Stimulated activated CD8-positive, alpha-beta memory T cell treated with anti-CD3 and anti-CD28 coated beads, Interleukin-2, amount 100 ng/mL, for 1 hour (primary cell): ENCODE measurements around the gene MYO7B.

Experiments
- DNase-seq, 2 donors: peaks; one replicate each; pipeline ENCODE4 v3.0.0-alpha.2; 2020; ENCODE audit warnings: low read depth in 2 of 2

MYO7B gene

DNA sequence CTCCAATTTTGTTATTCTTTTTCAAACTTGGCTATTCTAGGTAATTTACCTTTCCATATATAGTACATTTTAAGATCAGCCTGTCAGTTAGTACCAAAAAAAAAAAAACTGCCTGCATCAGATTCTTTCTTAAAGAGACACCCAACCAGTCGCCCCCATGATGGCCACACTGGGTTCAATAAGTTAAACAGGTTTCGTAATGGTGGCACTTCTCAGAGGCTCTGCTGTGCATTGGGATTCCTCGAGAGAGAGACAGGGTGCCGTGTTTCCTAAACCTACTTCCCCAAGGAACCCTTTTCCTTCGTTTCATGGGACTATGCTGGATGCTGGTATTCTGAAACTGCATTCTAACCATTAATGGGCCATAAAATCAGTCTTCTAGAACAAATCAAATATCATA lies 37.4 kb downstream of the MYO7B start:
- no peak for DNase-seq

DNA sequence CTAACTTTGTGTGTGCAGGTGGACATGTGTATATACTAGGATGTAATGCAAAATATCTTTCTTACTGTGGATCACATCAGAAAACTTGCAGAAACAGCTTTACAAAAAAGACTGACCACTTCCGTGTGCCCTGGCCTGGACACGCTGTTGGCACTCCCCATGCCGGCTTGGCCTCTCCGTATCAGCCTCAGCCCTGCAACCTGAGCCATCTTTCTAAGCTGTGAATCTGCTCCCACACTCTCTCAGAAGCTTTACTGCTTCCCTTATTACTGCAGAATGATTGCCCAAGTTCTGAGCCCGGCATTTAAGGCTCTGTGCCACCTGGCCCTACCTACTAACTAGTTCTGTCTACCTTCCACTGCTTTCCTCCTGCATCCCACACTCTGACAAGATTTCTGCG lies 37.8 kb downstream of the MYO7B start:
- DNase-seq: no peak

DNA sequence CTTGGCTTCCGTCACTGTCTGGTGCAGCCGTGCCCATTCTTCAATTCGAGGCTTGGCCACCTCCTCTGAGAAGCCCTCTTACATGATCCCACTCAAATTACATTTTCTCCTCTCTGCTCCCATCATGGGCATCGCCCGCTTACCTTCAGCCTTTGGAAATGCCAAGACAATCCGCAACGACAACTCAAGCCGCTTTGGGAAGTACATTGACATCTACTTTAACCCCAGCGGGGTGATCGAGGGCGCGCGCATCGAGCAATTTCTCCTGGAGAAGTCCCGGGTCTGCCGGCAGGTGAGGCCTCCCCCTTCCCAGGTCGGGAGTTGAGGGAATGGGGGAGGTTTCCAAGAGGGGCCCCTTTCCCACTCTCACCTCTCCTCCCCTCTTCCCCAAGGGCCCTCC lies 38.3 kb downstream of the MYO7B start:
- DNase-seq: no peak

DNA sequence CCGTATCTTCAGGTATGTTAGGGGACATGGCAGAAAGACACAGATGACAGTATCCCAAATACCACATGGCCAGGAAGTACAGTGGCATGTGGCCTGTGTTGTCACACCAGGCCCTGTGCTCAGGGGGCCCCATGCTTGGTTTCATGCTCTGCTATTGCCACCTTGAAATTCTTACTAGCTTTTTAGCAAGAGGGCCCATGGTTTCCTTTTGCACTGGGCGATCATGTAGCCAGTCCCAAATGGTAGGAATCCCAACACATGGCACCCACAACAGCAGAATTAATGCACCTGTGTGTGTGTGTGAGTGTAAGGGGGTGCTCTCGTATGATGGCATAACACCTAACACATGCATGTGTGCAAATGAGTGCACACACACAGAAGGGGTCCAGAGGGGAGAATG lies 39.2 kb downstream of the MYO7B start:
- no peak for DNase-seq

DNA sequence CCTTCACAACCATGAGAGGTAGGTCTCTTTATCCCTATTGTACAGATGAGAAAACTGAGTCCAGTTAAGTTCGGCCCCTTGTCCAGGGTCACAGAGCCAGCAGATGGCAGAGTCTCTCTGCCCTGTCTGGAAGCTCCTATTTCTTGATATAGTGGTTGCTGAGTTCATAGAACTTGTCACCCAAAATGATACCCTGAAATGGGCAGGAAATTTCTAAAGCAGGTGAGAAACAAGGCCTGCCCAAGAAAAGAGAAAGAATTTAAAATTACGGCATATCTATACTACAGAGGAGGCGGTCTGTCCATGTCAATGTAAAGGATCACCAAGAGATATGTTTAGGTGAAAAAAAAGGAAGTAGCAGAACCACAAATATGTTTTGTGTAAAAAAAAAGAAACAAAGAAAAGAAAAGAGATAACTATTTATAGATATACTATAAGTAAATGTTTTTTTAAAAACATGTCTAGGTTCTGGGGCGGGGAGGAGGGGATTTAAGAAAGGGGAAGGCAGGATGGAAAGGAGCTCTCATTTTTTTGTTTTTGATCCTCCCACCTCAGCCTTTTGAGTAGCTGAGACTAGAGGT lies 39.8 kb downstream of the MYO7B start:
- no peak for DNase-seq

DNA sequence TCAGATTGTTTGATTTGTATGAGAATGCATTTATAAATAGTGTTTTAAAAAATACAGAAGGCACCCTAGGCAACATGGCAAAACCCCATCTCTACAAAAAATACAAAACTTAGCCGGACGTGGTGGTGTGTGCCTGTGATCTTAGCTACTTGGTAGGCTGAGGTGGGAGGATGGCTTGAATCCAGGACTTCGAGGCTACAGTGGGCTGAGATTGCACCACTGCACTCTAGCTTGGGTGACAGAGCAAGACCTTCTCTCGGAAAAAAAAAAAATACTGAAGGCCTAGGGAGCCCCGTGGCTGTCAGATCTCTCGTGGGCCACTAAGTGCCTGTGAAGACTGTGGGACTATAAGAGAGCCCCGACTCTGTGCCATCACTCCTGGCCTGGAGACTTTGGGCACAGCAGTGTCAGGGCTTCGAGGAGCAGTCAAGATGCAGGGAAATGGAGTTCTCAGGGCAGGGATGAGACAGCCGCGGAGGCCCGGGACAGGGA lies 40.5 kb downstream of the MYO7B start:
- no peak for DNase-seq

DNA sequence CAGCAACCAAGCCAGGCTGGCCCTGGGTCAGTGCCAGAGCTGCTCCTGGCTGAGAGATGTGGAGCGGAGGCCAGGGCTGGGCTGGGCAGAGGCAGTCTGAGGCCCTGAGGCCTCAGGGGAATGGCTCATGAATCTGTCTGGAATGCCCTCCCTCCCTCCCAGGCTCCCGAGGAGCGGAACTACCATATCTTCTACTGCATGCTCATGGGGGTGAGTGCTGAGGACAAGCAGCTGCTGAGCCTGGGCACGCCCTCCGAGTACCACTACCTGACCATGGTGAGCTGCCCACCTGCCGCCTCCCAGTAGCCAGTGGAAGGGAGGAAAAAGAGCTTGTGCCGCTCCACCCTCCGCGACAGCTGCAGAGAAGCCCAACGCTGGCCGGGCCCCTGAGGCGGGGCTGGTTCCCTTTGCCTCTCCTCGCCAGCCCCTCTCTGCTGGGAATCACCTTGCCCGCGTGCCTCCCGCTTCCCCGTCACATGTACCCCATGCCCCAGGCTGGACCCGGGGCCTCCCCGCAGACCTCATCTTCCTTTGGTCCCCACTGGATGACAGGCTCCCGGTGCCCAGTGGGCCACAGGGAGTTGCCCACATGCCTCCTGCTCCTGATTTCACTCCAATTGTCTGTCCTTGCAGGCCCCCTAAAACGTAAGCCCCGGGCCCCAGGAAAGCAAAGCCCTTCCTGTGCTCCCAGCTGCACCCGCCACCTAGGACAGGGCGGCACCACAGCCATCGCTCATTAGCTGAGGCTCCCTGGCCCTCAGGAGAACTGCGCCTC lies 41.1 kb downstream of the MYO7B start:
- no peak for DNase-seq

DNA sequence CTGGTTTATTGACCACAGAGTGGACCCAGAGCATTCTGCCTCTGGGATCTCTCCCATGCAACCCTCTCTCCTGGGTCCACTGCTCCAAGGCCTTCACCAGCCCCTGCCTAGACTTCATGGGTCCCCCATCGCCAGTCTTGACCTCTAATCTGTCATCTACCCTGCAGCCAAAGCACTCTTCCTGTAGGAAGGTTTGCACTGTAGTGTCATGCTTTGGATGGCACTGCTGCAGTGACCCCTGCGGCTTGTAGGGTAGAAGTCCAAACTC lies 41.7 kb downstream of the MYO7B start:
- DNase-seq: no peak

DNA sequence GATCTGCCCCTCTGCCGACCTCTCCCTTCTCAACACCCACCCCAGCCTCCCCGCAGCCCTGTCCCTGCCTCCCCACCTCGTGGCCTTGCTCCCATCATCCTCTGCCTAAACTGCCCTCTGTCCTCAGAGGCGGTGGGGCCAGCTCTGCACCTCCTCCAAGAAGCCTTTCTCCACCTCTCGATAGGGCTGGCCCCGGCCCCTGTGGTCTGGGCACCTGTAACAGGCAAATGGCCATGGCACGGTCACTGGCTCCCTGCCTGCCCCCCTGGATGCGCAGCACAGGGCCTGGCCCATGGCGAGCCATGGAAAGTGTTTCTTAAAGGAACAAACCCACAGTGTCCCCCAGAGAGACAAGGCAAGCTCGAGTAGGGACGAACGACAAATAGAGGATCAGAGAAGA lies 42.0 kb downstream of the MYO7B start:
- no peak for DNase-seq

DNA sequence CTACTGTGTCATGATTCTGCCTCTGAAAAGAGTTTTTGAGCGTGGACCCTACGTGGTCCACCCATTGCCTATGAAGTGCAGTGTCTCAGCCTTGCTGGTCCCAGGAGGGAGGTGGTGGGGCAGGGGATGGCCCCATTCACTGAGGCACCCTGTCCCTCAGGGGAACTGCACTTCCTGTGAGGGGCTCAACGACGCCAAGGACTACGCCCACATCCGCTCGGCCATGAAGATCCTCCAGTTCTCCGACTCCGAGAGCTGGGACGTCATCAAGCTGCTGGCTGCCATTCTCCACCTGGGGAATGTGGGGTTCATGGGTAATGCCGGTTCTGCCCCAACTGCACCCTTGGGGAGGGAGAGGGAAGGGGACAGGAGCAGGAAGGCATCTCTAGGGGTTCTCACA lies 42.5 kb downstream of the MYO7B start:
- no peak for DNase-seq

DNA sequence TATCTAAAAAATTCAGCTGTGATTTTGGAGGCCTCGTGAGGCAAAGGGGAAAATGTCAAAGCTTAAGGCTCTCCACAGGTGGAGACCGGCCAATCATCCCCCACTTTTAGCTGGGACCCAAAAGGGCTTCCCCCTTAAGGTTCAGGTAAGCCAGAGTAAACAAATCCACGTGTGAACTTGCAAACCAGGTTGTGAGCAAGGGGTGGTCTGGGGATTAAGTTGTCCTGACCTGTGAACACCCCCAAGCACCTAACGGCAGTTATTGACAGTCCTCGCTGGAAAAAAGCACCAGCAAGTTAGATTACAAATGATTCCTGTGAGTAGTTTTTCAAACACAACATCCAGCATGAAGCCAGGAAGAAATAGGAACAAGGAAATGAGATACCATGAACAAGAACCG lies 42.9 kb downstream of the MYO7B start:
- no peak for DNase-seq

DNA sequence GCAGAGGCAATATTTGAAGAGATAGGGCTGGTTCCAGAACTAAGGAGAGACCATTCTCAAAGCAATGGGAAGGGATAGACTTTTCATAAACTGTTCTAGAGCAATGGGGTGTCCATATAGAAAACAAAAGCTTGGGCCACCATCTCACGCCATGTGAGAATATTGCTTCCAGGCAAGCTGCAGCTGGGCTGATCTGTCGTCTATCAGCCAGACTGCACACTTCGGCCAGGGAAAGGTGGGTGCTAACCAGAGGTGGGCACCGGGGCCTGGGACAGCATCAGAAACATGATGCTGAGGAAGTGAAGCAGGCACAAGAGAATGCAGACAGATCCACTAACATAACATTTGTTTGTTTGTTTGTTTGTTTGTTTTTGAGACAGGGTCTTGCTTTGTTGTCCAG lies 43.7 kb downstream of the MYO7B start:
- no peak for DNase-seq

DNA sequence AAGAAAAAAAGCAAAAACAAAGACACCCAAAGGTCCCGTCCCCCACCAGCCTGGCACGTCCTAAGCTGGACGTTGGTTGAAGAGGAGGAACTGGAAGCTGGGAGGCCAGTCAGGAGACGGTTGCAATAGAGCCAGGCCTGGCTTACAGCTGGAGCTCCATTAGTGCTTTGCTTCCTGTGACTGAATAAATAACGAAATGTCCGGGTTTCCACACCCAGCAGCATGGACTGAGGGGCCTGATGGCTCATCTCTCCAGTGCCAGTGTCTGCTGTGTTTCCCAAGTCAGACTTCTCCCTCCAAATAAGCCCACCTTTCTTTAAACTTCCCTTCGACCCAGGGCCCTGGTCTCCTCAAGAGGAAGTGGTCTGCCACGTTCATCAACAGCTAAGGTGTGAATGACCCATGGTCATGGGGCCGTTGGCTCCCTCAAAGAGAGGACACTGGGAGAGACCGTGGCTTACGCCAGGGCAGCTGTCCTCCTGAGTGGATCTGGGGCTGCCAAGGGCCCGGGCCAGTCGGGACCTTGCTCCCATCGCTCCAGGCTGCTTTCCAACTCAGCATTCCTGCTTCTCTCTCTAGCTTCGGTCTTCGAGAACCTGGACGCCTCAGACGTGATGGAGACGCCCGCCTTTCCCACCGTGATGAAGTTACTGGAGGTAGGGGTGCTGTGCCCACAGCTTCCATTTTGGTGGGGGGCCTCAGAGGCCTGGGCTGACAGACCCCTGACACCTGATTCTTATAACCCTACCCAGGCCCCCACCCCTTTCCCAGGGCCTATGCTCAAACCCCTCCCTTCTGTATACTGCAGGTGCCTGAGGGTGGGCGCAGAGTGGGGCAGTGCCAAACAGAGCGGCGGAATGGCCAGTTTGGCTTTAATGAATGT lies 44.9 kb downstream of the MYO7B start:
- DNase-seq: no peak

DNA sequence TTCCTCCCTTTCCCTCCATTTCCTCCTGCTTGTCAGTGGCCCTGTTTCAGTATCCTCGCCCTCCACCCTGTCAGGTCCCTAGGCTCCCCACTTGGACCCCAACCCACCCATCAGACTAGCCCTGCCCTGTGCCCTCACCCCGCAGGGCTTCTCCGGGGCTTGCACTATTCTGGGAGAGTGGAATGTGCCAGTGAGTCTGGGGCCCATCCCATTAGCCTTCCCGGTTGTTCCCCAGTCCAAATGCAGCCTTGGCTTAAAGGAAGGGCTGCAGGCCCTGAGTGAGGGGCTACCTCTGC lies 45.5 kb downstream of the MYO7B start:
- no peak for DNase-seq

DNA sequence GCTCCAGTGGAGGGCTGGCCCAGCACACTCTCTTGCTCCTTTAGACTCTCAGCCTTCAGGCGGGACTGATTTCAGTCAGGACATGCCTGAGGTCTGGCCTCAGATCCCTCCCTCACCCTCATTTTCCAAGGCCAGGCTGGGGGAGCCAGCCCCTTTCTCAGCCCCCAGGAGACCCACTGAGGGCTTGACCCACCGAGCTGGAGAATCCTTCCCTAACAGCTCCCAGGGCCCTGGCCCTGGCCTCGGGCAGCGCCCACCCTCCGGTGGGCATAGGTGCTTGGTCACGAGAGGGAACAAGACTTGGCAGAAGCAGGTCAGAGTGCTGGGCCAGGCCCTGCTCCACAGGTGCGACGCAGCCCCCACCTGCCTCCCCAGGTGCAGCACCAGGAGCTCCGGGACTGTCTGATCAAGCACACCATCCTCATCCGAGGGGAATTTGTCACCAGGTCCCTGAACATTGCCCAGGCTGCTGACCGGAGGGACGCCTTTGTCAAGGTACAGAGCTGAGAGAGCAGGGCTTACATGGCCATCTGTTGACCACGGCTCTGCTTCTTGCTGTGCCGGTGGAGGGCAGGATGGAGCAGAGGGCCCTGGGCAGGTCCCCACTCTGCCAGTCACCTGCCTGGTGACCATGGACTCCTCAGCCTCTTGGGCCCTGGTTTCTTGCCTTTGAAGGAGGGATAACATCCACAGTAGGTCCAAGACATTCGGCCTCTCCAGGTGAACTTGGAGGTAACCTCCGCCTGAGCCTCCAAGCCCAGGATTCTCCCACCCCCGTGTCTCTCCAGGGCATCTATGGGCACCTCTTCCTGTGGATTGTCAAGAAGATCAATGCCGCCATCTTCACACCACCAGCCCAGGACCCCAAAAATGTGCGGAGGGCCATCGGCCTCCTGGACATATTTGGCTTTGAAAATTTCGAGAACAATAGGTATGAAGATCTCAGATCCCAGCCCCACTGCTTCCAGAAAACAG lies 46.3 kb downstream of the MYO7B start:
- no peak for DNase-seq

DNA sequence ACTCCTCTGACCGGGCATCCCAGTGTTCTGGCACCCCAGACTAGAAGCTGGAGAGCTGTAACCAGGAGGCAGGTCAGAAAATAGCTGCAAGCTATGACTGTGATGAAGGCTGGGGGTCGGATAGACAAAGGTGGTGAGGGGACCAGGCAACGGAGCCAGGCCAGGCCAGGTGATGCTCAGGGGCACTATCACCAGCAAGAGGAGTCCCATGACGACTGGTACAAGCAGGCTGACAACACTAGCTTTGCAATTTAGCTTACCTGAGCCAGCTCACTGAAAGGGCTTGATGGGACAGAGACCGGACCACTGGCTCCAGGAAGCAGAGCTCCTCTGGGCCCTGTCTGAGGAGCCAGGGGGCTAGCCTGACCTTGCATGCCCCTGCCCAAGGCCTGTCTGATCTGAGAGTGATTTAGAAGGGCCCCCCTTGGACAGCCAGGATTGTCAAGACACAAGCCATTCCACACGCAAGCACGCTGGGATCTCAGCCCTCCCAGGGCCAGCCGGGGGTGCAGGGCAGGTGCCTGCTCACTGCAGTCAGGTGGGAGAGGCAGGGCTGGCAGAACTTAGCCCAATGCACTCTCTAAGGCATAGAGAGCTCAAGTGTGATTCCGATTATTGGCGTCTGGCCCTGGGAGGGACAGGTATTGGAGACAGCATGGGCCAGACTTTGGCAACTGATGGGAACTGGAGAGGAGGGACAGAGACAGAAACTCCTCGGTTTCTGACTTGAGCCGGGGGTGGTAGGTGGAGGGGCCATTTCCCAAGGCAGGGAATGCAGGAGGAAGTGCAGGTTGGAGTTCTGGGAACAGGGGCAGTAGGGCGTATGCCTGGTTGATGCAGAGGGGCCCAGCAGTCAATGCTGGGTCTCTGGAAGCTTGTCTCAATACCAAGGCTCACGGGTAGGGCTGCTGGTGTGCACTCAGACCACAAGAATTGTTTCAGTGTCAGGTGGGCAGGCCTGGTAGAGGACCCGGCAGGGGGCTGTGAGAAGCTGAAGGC lies 47.7 kb downstream of the MYO7B start:
- DNase-seq: no peak

DNA sequence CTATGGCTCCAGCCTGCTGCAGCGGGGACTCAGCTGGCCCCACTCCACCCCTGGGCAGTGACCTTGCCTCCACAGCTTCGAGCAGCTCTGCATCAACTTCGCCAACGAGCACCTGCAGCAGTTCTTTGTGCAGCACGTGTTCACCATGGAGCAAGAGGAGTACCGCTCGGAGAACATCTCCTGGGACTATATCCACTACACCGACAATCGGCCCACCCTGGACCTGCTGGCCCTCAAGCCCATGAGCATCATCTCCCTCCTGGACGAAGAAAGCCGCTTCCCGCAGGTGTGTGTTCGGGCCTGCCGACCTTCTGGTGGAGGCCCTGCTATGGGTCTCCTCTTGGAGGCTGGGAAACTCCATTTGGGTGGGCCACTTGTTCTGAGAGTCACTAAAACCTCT lies 48.6 kb downstream of the MYO7B start:
- DNase-seq: no peak

DNA sequence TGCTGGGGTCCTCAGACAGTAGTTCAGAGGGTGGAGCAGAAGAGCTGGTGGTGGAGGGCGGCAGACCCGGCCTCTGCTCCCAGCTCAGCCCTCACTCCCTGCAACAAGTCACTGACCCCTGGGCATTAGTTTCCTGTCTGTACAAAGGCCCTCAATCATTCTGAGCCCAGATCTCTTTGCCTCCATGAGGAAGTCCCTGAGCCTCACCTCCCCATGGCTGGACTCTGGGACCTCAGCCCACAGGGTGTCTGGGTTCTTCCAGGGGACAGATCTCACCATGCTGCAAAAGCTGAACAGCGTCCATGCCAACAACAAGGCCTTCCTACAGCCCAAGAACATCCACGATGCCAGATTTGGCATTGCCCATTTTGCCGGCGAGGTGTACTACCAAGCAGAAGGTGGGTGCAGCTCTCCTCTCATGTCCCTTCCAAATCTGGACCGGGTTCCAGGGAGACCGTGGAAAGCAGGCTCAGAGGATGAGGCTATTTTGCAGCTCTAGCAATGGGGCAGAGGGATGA lies 49.1 kb downstream of the MYO7B start:
- no peak for DNase-seq

DNA sequence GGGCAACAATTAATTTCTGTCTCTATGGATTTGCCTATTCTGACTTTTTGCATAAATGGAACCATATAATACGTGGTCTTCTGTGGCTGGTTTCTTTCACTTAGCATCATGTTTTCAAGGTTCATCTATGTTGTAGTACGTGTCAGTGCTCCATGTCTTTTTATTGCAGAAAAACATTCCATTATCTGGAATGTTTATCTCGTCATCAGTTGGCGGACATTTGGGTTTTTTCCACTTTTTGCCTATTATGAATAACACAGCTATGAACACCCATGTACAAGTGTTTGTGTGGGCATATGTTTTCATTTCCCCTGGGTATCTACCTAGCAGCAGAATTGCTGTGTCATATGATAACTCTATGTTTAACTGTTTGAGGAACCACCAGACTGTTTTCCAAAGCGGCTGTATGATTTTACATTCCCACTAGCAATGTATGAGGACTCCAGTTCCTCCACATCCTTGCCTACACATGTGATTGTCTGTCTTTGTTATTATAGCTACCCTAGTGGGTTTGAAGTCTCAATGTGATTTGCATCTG lies 49.9 kb downstream of the MYO7B start:
- no peak for DNase-seq

DNA sequence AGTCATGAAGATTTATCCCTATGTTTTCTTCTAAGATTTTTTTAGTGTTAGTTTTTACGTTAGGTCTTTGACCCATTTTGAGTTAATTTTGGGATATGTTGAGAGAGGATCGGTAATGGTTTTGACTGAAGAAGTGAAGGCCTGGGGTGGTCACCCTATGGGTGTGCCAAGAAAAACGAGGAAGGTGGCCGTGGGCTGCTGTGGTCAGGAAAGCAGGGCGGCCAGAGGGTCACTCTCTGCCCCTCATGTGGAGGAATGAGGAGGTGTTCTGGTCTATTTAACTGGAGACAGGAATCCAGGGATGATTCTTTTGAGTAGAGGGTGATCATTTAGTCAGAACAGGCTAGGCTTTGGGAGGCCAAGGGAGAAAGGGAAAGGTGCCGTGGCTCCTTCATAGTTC lies 50.7 kb downstream of the MYO7B start:
- no peak for DNase-seq
